DOHH2 (cell line): Measurements from ENCODE around the gene LIN52.

Experiments
- H3F3A ChIP-seq: fragments of 200-600 bp; sonication (generic), shearing (Covaris generic); 2 replicates; pipeline ENCODE4 v1.6.0; 2016; ENCODE audit warnings: antibody characterized with exemption, mild to moderate bottlenecking; ENCODE audit not compliant: control insufficient read depth, insufficient read depth
- H3K27ac ChIP-seq: fragments of 200-600 bp; sonication (generic); 2 replicates; pipeline ENCODE4 v1.5.1; 2014; ENCODE audit warnings: low read depth, mild to moderate bottlenecking, low read length, moderate library complexity
- H3K27me3 ChIP-seq: fragments of 200-600 bp; sonication (generic); 2 replicates; pipeline ENCODE4 v1.6.1; 2014; ENCODE audit warnings: mild to moderate bottlenecking, low read length, mixed read lengths; ENCODE audit not compliant: control insufficient read depth
- H3K36me3 ChIP-seq: fragments of 200-600 bp; sonication (generic); 2 replicates; pipeline ENCODE4 v1.6.1; 2014; ENCODE audit warnings: mild to moderate bottlenecking, low read length, moderate library complexity, mixed read lengths; ENCODE audit not compliant: control insufficient read depth
- H3K4me1 ChIP-seq: fragments of 200-600 bp; sonication (generic); 2 replicates; pipeline ENCODE4 v1.6.1; 2014; ENCODE audit warnings: mild to moderate bottlenecking, low read length, mixed read lengths; ENCODE audit not compliant: control insufficient read depth
- H3K4me2 ChIP-seq: fragments of 200-600 bp; sonication (generic); 2 replicates; pipeline ENCODE4 v1.6.0; 2014; ENCODE audit warnings: mild to moderate bottlenecking, low read length, moderate library complexity
- H3K4me3 ChIP-seq: fragments of 200-600 bp; sonication (generic); 2 replicates; pipeline ENCODE4 v1.5.1; 2014; ENCODE audit warnings: mild to moderate bottlenecking, low read length, mixed read lengths
- H3K79me2 ChIP-seq: fragments of 200-600 bp; sonication (generic); 2 replicates; pipeline ENCODE4 v1.6.1; 2014; ENCODE audit warnings: mild to moderate bottlenecking, low read length, mixed read lengths; ENCODE audit not compliant: control insufficient read depth
- H3K9me2 ChIP-seq: fragments of 200-600 bp; sonication (generic); replicated peaks from 2 replicates; pipeline ENCODE4 v1.6.1; 2014; ENCODE audit warnings: mild to moderate bottlenecking, low read length, mixed read lengths; ENCODE audit not compliant: control insufficient read depth
- H3K9me3 ChIP-seq: fragments of 200-600 bp; sonication (generic); 2 replicates; pipeline ENCODE4 v1.6.1; 2014; ENCODE audit warnings: antibody characterized with exemption, low read length, mixed read lengths; ENCODE audit not compliant: control insufficient read depth, insufficient read depth
- H4K20me1 ChIP-seq: fragments of 200-600 bp; sonication (generic); 2 replicates; pipeline ENCODE4 v1.6.0; 2014; ENCODE audit warnings: low read depth, mild to moderate bottlenecking, antibody characterized with exemption, low read length, moderate library complexity; ENCODE audit not compliant: control insufficient read depth, insufficient read depth
- CTCF ChIP-seq: fragments of 200-600 bp; sonication (generic); IDR thresholded peaks from one replicate; pipeline ENCODE4 v1.5.1; 2014; ENCODE audit warnings: antibody characterized with exemption, mild to moderate bottlenecking, low read depth, low read length; ENCODE audit not compliant: poor library complexity, severe bottlenecking
- EZH2phosphoT487 ChIP-seq: fragments of 200-600 bp; sonication (generic); IDR thresholded peaks from 2 replicates; pipeline ENCODE4 v1.6.1; 2017; ENCODE audit warnings: borderline replicate concordance, mild to moderate bottlenecking, antibody characterized with exemption, low read length, moderate library complexity, mixed read lengths

The LIN52 gene

GRCh38 chr14:74231784-74232183 lies 147.0 kb downstream of the LIN52 start:
- Histone ChIP-seq H3K9me2 (no peaks in the 10 kb centered on the region), H3K9me3 (no peaks in the 10 kb centered on the region), H3F3A (no peaks in the 10 kb centered on the region), H3K4me1 (no peaks in the 10 kb centered on the region), H3K36me3 (no peaks in the 10 kb centered on the region), H4K20me1 (no peaks in the 10 kb centered on the region), H3K27ac (no peak overlapping the region), H3K4me2 (no peak overlapping the region), H3K4me3 (no peak overlapping the region), H3K27me3 (peaks cover 4% of the 10 kb centered on the region; the same call in 1 of the 2 replicates), H3K79me2 (no peaks in the 10 kb centered on the region)
- TF ChIP-seq CTCF: no peak
- TF ChIP-seq EZH2phosphoT487: no peak

GRCh38 chr14:74235017-74235416 lies 150.3 kb downstream of the LIN52 start:
- Histone ChIP-seq H3K79me2 (no peaks in the 10 kb centered on the region), H3K36me3 (no peaks in the 10 kb centered on the region), H3K4me1 (no peaks in the 10 kb centered on the region), H3K27ac (no peak overlapping the region), H3F3A (no peaks in the 10 kb centered on the region), H3K9me3 (no peaks in the 10 kb centered on the region), H3K27me3 (no peaks in the 10 kb centered on the region), H3K4me3 (no peak overlapping the region), H3K4me2 (no peak overlapping the region), H4K20me1 (no peaks in the 10 kb centered on the region), H3K9me2 (no peaks in the 10 kb centered on the region)
- TF ChIP-seq EZH2phosphoT487 (no peak), CTCF (no peak)

GRCh38 chr14:74237441-74237840 lies 152.7 kb downstream of the LIN52 start:
- peaks cover 5% of the 10 kb centered on the region; the same call in 1 of the 2 replicates for H3K27me3 ChIP-seq

More at GRCh38 chr14:74237441-74237840, 152.7 kb downstream of the LIN52 start:
- no peak overlapping the region for H3K4me3 ChIP-seq
- H3K9me3 ChIP-seq: no peaks in the 10 kb centered on the region
- no peak for TF ChIP-seq CTCF
- no peak for TF ChIP-seq EZH2phosphoT487
- H3F3A ChIP-seq: no peaks in the 10 kb centered on the region
- no peaks in the 10 kb centered on the region for H3K79me2 ChIP-seq
- no peak overlapping the region for H3K27ac ChIP-seq
- no peaks in the 10 kb centered on the region for H3K9me2 ChIP-seq
- H4K20me1 ChIP-seq: no peaks in the 10 kb centered on the region
- no peaks in the 10 kb centered on the region for H3K36me3 ChIP-seq
- H3K4me2 ChIP-seq: no peak overlapping the region
- H3K4me1 ChIP-seq: no peaks in the 10 kb centered on the region
